Activated CD4-positive, alpha-beta T cell treated with anti-CD3 and anti-CD28 coated beads, Interleukin-2, Interleukin-6, amounts not matched to agents 100 ng/mL and 50 ng/mL, durations not matched to agents 16 hours and 8 hours (primary cell): Measurements from ENCODE around the gene MOK.
"Not testable (repeated sequence)": the region's sequence is repeated elsewhere in the genome, so short reads cannot be mapped to it uniquely, and the experiment has no call there.

Experiments used
- DNase-seq: peaks from one replicate; pipeline ENCODE4 v3.0.0-alpha.2; 2020

MOK gene

GRCh38 chr14:102240481-102240880, 64.5 kb downstream of the MOK start:
- DNase-seq = not testable (repeated sequence)

GRCh38 chr14:102239231-102239630, 65.7 kb downstream of the MOK start:
- DNase-seq = no peak

GRCh38 chr14:102238766-102239165, 66.2 kb downstream of the MOK start:
- DNase-seq = no peak

GRCh38 chr14:102238131-102238530, 66.8 kb downstream of the MOK start:
- DNase-seq = no peak

GRCh38 chr14:102236026-102236425, 68.9 kb downstream of the MOK start:
- DNase-seq = no peak

GRCh38 chr14:102235275-102235897, 69.6 kb downstream of the MOK start:
- DNase-seq = peak; percentile 86

GRCh38 chr14:102234331-102235264, 70.4 kb downstream of the MOK start:
- DNase-seq = no peak

GRCh38 chr14:102233081-102233480, 71.9 kb downstream of the MOK start:
- no peak for DNase-seq

- DNase-seq = no peak
These were observed 72.7 kb downstream of the MOK start for GRCh38 chr14:102232348-102232625.

GRCh38 chr14:102231476-102232347, 73.3 kb downstream of the MOK start:
- DNase-seq = no peak

- DNase-seq = no peak
These were observed 74.3 kb downstream of the MOK start for GRCh38 chr14:102230481-102231210.

- no peak for DNase-seq
These were observed 75.2 kb downstream of the MOK start for GRCh38 chr14:102229739-102230092.

- no peak for DNase-seq
These were observed 75.8 kb downstream of the MOK start for GRCh38 chr14:102229071-102229738.

GRCh38 chr14:102227184-102227964, 77.6 kb downstream of the MOK start:
- DNase-seq = no peak

GRCh38 chr14:102226356-102227125, 78.4 kb downstream of the MOK start:
- no peak for DNase-seq

GRCh38 chr14:102225936-102226335, 79.0 kb downstream of the MOK start:
- no peak for DNase-seq

- DNase-seq = no peak
These were observed 79.6 kb downstream of the MOK start for GRCh38 chr14:102225386-102225785.

GRCh38 chr14:102223682-102224081, 81.3 kb downstream of the MOK start:
- no peak for DNase-seq

GRCh38 chr14:102222751-102223150, 82.2 kb downstream of the MOK start:
- DNase-seq = no peak

GRCh38 chr14:102222009-102222575, 82.9 kb downstream of the MOK start:
- DNase-seq = no peak
